Activated T-cell treated with anti-CD3 and anti-CD28 coated beads for 48 hours (primary cell): ENCODE data around the gene GSG1L.
"Not testable (repeated sequence)": the region's sequence is repeated elsewhere in the genome, so short reads cannot be mapped to it uniquely, and the experiment has no call there.

Source experiments
- DNase-seq: peaks from one replicate; pipeline ENCODE4 v3.0.0-alpha.2; 2020; ENCODE audit warnings: low read depth

The GSG1L gene

DNA sequence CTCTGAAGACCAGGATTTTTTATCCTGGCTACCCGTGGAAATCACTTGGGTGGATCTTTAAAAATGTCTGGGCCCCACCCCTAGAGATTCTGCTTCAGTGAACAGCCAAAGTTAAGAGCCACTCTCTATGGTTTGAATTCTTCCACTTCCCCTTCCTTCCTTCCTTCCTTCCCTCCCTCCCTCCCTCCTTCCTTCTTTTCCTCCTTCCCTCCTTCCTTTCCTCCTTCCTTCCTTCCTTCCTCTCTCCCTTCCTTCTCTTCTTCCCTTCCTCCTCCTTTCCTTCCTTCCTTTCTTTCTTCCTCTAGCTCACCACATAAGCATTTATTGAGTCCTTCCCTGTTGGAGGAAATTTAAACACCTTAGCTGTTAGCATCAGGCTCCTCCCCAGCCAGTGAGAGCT lies 310.0 kb downstream of the GSG1L start:
- no peak for DNase-seq

- no peak for DNase-seq
Measured at GRCh38 chr16:27752241-27752640, 311.3 kb downstream of the GSG1L start.

DNA sequence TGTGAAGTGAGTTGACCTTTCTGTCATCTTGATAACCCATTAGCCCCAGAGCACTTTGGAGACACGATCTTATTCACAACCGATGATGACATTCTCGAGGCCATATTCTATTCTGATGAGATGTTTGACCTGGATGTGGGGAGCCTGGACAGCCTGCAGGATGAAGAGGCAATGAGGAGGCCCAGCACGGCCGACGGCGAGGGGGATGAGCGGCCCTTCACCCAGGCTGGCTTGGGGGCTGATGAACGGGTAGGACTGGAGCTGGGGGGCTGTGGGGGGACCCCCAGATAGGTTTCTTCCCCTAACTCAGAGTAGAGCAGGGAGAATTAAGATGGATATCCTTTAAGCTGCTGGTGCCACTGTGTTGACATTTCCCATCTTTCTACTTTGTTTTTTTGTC lies 311.8 kb downstream of the GSG1L start:
- DNase-seq = no peak

DNA sequence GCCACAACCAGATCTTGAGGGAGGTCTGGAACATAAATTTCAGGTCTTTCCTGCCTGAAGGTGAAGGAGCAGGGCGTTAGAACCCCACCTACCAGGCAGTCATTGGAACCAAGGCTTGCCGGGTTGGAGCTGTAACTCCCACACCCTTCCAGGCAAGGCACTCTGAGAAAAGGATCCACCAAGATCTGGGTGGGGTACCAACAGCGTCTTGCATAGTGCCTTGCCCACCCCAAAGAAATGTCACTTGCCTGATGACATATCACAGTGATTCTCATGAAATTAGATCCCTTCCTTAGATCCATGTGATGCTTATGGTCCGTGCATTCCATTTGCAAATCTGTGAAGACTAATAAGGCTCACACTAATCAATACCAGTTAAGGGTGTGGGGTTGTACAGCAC lies 312.3 kb downstream of the GSG1L start:
- no peak for DNase-seq

DNA sequence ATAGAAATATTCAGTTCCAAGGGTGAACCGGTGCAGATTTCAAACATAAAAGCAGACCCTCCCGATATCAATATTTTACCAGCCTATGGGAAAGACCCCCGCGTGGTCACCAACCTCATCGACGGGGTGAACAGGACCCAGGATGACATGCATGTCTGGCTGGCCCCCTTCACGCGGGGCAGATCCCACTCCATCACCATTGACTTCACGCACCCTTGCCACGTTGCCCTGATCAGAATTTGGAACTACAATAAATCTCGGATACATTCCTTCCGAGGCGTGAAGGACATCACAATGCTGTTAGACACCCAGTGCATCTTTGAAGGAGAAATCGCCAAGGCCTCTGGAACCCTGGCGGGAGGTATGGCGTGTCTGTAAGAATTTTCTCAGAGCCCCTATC lies 313.6 kb downstream of the GSG1L start:
- DNase-seq = no peak

DNA sequence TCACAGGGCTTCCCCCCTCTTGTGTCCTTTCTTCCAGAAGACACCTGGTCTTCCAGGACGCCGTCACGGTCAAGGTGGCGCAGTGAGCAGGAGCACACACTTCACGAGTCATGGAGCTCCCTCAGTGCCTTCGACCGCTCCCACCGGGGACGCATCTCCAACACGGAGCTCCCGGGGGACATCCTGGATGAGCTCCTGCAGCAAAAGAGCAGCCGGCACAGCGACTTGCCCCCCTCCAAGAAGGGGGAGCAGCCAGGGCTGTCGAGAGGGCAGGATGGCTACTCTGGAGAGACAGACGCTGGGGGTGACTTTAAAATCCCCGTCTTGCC lies 314.0 kb downstream of the GSG1L start:
- DNase-seq = no peak

- no peak for DNase-seq
Measured at GRCh38 chr16:27748868-27749546, 314.5 kb downstream of the GSG1L start.

- DNase-seq = no peak
Measured at GRCh38 chr16:27747946-27748345, 315.6 kb downstream of the GSG1L start.

DNA sequence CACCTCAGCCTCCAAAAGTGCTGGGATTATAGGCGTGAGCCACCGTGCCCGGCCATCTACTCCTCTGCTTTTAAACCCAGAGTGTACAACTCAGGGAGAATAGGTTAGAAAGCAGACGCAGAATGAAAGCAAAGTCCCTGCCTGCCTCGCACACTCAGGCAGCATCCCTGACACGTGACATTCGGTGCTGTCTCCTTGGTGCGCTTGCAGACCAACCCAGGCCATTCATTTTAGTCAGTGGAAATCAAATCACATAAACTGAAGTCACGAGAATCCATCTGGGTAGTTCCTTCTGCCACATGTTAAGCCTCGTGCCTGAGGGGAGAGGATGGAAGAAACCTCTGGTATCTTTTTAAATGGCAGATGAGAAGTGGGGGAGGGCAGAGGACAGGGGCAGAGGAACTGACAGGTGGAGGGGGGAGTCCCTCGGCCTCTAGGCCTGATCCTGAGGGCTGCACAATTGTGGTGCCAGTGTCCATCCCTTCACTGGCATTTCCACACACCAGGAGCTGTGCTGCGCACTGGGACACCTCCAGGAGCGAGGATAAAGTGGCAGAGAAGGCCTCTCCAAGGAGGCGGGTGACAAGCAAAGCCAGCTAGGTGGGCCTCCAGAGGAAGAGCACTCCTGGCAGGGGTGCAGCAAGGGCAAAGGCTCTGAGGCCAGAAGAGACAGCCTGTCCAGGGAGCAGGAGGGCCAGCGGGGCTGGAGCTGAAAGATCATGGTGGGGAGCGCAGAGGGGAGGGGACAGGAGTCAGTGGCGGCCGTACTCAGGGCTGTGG lies 317.2 kb downstream of the GSG1L start:
- no peak for DNase-seq

- DNase-seq = no peak
Measured at GRCh38 chr16:27745348-27745747, 318.2 kb downstream of the GSG1L start.

DNA sequence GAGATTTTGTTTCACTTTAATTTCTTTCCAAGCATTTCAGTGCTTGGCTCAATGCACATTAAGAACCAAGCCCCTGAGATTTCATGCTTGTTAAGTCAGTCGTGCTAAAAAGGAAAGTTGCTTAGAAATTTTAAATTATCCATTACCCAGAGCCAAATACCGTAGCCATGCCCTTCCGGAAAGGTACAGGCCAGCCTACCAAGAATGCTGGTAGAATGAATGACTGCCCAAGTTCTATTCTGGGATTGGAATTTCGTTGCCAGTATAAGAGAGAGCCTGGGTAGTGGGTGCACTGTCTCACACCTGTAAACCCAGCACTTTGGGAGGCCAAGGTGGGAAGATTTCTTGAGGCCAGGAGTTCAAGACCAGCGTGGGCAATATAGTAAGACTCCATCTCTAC lies 319.6 kb downstream of the GSG1L start:
- DNase-seq = no peak

DNA sequence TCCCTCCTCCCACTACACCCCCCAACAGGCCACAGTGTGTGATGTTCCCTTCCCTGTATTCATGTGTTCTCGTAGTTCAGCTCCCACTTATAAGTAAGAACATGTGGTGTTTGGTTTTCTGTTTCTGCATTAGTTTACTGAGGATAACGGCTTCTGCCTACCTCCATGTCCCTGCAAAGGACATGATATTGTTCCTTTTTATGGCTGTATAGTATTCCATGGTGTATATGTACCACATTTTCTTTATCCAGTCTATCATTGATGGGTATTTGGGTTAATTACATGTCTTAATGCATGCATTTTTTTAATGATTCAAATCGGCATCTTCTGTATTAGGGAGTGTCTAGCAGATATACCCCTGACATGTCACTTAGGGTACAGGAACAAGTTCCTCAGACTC lies 320.5 kb downstream of the GSG1L start:
- not testable (repeated sequence) for DNase-seq

DNA sequence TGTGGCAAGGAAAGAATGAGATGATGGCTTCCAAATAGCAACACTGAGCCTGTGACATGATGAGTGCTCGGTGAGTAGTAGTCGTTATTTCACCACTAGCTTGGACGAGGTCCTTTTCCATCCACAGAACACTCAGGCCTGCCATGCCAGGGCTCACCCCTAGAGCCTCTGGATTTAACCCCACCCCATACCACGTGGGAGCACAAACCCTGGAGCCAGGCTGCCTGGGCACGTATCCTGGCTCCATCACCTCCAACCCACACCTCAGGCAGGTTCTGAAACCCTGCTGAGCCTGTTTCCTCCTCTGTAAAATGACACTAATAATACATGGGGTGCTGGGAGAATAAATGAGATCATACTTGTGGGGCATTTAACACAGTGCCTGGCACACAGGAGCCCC lies 321.2 kb downstream of the GSG1L start:
- no peak for DNase-seq

DNA sequence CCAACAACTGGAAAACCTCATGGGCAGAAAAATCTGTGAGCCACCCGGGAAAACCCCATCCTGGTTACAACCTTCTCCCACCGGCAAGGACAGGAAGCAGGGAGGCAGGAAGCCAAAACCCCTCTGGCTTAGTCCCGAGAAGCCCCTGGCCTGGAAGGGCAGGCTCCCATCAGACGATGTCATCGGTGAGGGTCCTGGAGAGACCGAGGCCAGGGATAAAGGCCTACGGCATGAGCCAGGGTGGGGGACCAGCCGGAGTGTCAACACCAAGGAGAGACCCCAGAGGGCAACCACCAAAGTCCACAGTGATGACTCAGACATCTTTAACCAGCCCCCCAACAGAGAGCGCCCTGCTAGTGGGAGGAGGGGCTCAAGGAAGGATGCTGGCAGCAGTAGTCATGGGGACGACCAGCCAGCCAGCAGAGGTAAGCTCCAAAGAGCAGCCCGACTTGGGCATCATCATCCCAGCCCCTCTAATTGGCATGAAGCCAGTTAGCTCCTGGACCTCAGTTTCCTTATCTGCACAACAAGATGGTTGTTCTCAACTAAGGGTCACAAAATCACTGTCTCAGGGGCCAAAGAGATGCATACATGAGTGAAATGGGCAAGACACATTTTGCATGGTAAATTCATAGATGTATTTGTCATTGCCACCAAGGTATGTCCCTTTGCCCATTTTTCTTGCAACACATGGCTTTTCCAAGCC lies 322.9 kb downstream of the GSG1L start:
- DNase-seq = no peak

DNA sequence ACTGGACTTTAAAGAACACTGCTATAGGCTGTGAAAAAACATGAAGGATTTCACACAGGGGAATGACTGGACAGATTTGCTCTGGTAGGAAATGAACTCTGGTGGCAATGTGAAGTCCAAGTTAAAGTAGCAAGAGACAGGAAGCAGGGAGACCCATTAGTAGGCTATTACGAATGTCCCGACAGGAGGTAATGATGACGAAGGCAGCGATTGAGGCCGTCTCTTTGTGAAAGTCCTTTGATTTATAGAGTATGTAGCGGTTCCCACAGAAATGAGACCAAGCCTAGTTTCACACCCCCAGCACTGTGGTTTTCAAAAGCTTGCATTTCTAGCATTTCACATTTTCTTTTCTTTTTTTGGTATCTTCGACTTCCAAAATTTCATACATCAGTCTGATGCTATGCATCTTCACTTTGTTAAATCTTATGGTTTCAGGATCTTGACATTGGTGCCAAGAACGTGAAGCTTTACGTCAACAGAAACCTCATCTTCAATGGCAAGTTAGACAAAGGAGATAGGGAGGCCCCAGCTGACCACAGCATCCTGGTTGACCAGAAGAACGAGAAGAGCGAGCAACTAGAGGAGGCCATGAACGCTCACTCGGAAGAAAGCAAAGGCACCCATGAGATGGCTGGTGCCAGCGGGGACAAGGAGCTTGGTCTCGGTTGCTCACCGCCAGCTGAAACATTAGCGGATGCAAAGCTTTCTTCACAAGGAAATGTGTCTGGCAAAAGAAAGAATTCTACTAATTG lies 323.7 kb downstream of the GSG1L start:
- no peak for DNase-seq

GRCh38 chr16:27738596-27738995 lies 324.9 kb downstream of the GSG1L start:
- no peak for DNase-seq
